GM15510 (cell line): Measurements from ENCODE around the gene MTRFR.

ENCODE experiments used
- POLR2A ChIP-seq: IDR thresholded peaks from 3 replicates; pipeline ENCODE4 v1.6.1; 2011; ENCODE audit warnings: borderline replicate concordance; ENCODE audit not compliant: insufficient read length; ENCODE audit errors: extremely low read depth

The MTRFR gene

GRCh38 chr12:123265851-123266678, 32.8 kb downstream of the MTRFR start:
- TF ChIP-seq POLR2A: no peak

GRCh38 chr12:123266679-123267277, 33.5 kb downstream of the MTRFR start:
- TF ChIP-seq POLR2A: no peak

DNA sequence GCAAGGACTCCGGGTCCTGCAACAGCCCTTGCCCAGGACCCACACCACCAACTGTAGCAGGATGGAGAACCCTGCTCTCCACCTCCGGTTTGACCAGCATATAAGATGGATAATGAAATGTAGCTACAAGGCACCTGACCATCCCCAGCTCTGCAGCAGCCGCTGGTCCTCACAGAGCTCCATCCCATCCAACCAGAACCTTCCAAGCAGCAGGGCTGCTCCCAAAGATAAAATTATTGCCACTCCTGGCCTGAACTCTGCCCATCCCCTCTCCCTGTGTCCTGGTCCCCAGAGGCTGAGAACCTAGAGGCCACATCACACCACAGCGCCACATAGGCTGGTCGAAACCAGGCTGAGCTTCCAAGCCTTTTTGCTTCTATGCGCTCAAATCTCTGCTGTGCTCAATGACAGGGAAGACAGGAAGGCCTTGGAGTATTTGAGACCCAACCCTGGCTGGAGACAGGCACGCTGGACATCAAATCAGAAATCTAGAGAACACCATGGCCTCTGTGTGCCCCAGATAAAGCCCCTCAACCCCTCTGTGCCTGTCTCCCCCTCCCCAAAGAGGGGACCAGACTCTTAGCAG, 34.2 kb downstream of the MTRFR start:
- no peak for TF ChIP-seq POLR2A

DNA sequence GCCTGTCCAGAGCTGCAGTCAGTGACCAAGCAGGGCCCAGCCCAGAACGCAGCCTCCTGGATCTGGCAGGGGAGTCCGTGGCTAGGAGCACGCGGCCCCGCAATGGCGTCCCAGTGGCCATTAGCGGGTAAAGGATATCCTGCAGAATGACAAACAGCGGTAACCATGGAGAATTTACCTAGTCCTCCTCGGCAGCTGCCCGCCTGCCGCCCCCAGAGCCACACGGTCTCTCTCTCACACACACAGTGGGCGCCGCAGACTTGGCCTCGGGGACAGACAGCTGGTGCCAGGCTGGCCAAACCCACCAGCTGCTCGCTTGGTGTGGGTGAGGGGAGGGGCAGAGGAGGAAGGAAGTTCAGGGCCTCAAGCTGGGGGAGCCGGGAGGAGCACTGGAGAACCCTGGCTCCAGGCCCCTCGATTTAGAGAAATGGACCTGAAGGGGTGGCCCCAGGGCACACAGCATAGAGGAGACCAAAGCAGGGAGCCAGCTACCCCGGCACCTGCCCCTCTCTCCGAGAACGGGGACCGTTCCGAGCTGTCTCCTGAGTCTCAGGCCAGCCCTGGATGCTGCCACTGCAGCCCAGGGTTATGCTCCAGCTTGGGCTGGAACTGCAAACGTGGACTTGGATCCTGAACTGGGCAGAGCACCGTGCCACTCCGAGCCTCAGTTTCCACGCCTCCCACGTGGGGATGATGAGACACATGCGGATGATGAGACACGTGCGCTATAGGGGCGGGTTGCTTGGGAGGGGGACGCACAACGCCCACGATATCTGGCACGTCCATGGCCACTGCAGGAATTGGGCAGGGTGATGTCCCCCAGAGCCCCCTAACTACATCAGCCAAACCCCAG, 35.0 kb downstream of the MTRFR start:
- no peak for TF ChIP-seq POLR2A

DNA sequence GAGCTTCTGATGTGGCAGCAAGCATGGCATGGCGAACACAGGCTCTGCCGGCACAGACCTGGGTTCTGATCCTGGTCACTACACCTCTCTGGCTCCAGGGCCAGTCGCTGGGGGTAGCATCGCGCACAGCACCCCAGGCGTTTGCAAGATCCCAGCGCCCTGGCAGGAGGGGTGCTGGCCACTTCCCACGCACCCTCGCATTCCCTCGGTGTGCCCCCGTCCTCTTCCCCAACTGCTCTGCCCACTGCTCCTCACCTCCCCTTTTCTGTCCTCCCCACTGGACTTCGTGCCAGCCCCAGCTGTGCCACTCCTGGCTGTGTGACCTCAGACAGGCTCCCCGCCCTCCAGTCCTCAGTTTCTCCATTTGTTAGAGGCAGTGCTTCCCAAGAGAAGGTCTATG, 35.6 kb downstream of the MTRFR start:
- TF ChIP-seq POLR2A: no peak

DNA sequence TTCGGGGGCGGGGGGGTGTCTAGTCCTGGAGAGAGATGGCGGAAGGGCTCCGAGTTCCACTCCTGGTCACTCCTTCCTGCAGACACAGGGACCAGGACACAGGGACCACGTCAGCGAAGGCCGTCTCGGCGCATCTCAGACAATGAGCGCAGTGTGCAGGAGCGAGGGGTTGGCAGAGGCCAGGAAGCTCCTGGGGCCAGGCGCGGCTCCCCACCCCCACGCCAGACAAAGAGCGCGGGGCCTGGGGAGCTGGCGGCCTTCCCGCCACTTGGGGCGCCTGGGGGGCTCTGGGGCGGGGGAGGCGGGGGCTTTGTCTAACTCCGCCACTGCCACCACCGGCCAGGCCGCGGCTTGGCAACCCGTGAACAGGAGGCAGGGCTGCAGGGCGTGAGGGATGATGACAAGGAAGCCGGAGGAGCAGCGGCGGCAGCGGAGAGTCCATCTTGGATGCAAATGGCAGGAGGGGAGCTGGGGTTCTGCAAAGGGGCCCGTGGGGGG, 36.2 kb downstream of the MTRFR start:
- TF ChIP-seq POLR2A: peak; percentile 24

GRCh38 chr12:123269896-123270213, 36.6 kb downstream of the MTRFR start:
- no peak for TF ChIP-seq POLR2A

DNA sequence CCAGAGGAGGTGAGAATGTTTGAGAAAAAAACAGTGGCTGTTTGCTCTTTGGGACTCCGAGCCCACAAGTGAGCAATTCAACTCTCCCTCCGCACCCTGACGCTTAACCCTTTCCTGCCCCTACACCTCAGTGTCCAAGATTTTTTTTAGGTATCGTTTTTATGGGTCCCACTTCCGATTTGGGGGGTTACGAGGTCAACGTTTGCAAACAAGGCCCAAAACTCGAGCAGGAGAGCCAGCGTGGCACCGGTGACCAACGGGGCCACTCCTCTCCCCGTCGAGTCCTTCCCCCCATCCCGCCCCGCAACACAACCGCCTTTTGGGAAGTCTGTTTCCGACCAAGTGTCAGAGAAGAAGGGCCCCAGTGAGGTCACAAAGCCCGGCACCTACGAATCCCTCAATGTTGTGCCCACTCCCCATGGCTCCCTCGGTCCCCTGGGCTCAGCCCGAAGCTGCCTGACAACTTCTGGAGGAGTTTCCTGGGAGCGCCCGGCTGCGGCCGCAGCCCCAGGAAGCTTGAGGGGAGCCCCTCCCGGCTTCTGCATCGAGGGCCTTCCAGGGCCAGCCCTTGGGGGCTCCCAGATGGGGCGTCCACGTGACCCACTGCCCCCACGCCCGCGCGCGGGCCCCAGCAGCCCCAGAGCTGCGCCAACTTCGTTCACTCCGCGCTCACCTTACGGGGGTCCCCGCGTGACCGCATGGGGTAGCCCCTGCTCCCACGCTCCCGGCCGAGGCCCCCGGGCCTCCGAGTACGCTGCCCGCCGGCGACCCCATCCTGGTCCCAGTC, 37.2 kb downstream of the MTRFR start:
- no peak for TF ChIP-seq POLR2A

DNA sequence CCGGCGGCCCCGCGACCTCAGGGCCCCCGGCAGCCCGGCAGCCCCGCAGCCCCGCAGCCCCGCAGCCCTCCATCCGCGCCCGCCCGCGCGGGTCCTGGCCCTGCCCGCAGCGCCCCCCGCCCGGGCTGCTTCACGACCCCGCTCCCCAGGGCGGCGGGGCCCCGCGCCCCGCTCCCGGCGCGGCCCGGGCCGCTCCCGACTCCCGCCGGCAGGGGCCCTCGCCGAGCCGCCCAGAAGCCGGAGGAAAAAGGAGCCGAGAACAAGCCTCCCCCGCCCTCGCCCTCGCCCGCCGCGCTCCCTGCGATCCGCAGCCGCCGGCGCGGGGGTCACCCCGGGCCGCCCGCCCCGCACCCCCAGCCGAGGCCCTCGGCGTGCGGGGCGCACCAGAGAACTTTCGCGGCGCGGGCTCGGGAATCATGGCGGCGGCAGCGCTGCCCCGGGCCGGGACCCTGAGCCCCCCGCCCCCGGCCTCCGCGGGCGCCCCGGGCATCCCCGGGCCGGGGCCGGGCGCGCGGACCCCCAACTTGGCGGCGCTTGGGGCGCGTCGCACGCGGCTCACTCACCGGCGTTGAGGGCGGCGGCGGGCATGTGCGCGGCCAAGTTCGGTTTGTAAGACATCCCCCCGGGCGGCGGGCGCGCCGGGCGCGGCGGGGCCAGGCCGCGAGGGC, 37.9 kb downstream of the MTRFR start:
- no peak for TF ChIP-seq POLR2A

DNA sequence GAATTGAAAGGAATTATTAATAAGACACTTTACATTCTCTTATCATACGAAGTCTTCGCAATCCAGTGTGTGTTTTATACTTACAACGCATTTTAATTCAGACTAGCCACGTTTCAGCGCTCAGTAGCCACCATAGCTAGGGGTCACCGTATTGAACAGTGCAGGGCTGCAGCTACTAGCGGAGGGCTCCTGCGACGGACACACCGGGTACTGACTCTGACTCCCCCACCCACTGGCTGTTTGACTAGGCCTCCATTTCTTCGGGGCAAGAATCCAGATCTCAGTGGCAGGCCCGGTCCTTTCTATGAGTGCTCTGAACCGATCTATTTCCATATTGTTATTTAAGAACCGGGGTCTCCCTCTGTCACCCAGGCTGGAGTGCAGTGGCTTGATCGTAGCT, 39.9 kb downstream of the MTRFR start:
- no peak for TF ChIP-seq POLR2A

GRCh38 chr12:123278101-123278627, 44.9 kb downstream of the MTRFR start:
- TF ChIP-seq POLR2A: no peak

DNA sequence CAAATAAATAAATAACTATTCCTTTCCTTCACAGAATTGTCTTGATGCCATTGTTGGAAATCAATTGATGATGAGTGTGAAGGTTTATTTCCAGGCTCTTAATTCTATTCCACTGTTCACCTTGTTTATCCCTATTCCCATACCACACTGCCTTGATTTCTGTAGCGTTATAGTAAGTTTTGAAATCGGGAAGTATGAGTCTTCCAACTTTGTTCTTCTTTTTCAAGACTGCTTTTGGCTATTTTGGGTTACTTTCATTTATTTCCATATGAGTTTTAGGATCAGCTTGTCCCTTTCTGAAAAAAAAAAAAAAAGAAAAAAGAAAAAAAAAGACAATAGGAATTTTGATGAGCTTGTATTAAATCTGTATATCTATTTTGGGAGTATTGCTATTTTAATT, 47.7 kb downstream of the MTRFR start:
- TF ChIP-seq POLR2A: no peak

GRCh38 chr12:123282111-123282510, 48.9 kb downstream of the MTRFR start:
- TF ChIP-seq POLR2A: no peak
